Tibial nerve (tissue), 4 donors: Measurements from ENCODE around the gene RXFP1. TPM values are rescaled to one million over a fixed set of nuclear protein-coding genes. Genes with fewer than 3 reads are reported as not detected.

Source experiments
- DNase-seq, 2 donors: peaks; one replicate each; pipeline ENCODE4 v3.0.0-alpha.2; 2019; ENCODE audit warnings: low spot score in 2 of 2
- H3K27ac ChIP-seq, 4 donors: fragments of 200-600 bp; sonication (generic) in 3 of 4; one replicate each; pipeline ENCODE4 v1.5.1; 2017 to 2019; ENCODE audit warnings: mild to moderate bottlenecking in 1 of 4
- H3K27me3 ChIP-seq, 2 donors: fragments of 200-600 bp; sonication (generic) in 1 of 2; one replicate each; pipeline versions ENCODE4 v1.5.1 to v1.6.0; 2017 to 2019
- H3K36me3 ChIP-seq, 3 donors: fragments of 200-600 bp; sonication (generic); one replicate each; pipeline ENCODE4 v1.5.1; 2018 to 2019
- H3K4me1 ChIP-seq, 4 donors: fragments of 200-600 bp; sonication (generic) in 3 of 4; one replicate each; pipeline ENCODE4 v1.5.1; 2017 to 2019
- H3K4me3 ChIP-seq, 4 donors: fragments of 200-600 bp; sonication (generic) in 3 of 4; one replicate each; pipeline ENCODE4 v1.5.1; 2017 to 2019; ENCODE audit warnings: mild to moderate bottlenecking in 1 of 4, moderate library complexity in 1 of 4
- H3K9me3 ChIP-seq, 4 donors: fragments of 200-600 bp; sonication (generic) in 3 of 4; one replicate each; pipeline ENCODE4 v1.5.1; 2017 to 2019
- EP300 ChIP-seq, 2 donors: sonication (generic); formaldehyde crosslinking; IDR thresholded peaks; one replicate each; pipeline ENCODE4 v1.6.1; 2017; ENCODE audit warnings: antibody characterized with exemption in 2 of 2, mild to moderate bottlenecking in 1 of 2
- POLR2A ChIP-seq, 2 donors: fragments of 450-650 bp; IDR thresholded peaks; one replicate each; pipeline ENCODE4 v1.6.1; 2017; ENCODE audit warnings: antibody characterized with exemption in 2 of 2, mild to moderate bottlenecking in 2 of 2, moderate library complexity in 2 of 2
- WGBS, 2 donors: methylation state at CpG; one replicate each; pipeline ENCODE4 v1.1.5; 2018; 5-methylcytosine and 5-hydroxymethylcytosine counted together
- total RNA-seq, 4 donors: library from RNA; depleted of rRNA; stranded (reverse); fragments of >200 nt; gene quantifications; one replicate each; pipeline ENCODE4 v1.1.0, GENCODE V29; 2016
- TF ChIP-seq, protein P1 (sequence below), 5 experiments: fragments of 200-600 bp in 3 of 5; fragments of 450-650 bp in 2 of 5; sonication (generic) in 3 of 5; IDR thresholded peaks; one replicate each; pipeline ENCODE4 v1.5.1; 2016 to 2019; ENCODE audit warnings: antibody characterized with exemption in 5 of 5, mild to moderate bottlenecking in 3 of 5, moderate library complexity in 2 of 5

The RXFP1 gene
- not detected for total RNA-seq

GRCh38 chr4:158521484-158522088 is at the start of gene RXFP1:
TSS of gene RXFP1 (plus strand) at chr4:158521882. CDS start at chr4:158521977, 95 bp downstream.
- no peaks in the 10 kb centered on the region for H3K9me3 ChIP-seq
- no peak within 1 kb of the TSS for H3K27ac ChIP-seq
- H3K36me3 ChIP-seq, result no peaks in the 10 kb centered on the region
- H3K4me3 ChIP-seq, result no peak within 1 kb of the TSS
- no peak for DNase-seq
- no peaks in the 10 kb centered on the region for H3K4me1 ChIP-seq
- TF ChIP-seq POLR2A (IDR thresholded peaks at IDR 0.05), result no peak
- TF ChIP-seq, protein P1, sequence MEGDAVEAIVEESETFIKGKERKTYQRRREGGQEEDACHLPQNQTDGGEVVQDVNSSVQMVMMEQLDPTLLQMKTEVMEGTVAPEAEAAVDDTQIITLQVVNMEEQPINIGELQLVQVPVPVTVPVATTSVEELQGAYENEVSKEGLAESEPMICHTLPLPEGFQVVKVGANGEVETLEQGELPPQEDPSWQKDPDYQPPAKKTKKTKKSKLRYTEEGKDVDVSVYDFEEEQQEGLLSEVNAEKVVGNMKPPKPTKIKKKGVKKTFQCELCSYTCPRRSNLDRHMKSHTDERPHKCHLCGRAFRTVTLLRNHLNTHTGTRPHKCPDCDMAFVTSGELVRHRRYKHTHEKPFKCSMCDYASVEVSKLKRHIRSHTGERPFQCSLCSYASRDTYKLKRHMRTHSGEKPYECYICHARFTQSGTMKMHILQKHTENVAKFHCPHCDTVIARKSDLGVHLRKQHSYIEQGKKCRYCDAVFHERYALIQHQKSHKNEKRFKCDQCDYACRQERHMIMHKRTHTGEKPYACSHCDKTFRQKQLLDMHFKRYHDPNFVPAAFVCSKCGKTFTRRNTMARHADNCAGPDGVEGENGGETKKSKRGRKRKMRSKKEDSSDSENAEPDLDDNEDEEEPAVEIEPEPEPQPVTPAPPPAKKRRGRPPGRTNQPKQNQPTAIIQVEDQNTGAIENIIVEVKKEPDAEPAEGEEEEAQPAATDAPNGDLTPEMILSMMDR (IDR thresholded peaks at IDR 0.05), result no peak
- no peak for TF ChIP-seq EP300 (IDR thresholded peaks at IDR 0.05)
- H3K27me3 ChIP-seq, result no peaks in the 10 kb centered on the region
- 32 to 39% methylated on average over 11 of the region's 11 CpGs for WGBS, 2 donors

DNA sequence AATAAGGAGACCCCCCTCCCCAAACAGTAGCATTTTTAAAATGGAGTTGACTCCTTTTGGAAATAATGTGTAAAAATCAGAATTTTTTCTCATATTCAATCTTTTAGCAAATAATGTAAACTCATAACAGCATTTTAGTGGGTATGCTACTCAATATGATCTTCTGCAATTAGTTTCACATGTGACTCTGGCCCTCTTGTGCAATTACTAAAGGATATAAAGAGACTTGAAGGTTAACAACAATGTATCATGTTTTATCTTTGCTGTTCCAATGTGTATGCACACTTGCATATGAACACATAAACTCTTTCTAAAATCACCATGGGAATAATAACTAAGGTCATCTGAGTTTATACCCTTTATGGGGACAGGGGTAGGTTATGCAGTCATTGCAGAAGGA is 39.9 kb upstream of the RXFP1 start:
- Histone ChIP-seq H3K9me3 (no peaks in the 10 kb centered on the region), H3K4me1 (no peaks in the 10 kb centered on the region), H3K36me3 (no peaks in the 10 kb centered on the region), H3K27ac (no peak overlapping the region), H3K27me3 (no peaks in the 10 kb centered on the region), H3K4me3 (no peak overlapping the region)
- DNase-seq, result no peak
- TF ChIP-seq POLR2A (IDR thresholded peaks at IDR 0.05), result no peak
- TF ChIP-seq, protein P1 (IDR thresholded peaks at IDR 0.05), result no peak
- TF ChIP-seq EP300 (IDR thresholded peaks at IDR 0.05), result no peak

DNA sequence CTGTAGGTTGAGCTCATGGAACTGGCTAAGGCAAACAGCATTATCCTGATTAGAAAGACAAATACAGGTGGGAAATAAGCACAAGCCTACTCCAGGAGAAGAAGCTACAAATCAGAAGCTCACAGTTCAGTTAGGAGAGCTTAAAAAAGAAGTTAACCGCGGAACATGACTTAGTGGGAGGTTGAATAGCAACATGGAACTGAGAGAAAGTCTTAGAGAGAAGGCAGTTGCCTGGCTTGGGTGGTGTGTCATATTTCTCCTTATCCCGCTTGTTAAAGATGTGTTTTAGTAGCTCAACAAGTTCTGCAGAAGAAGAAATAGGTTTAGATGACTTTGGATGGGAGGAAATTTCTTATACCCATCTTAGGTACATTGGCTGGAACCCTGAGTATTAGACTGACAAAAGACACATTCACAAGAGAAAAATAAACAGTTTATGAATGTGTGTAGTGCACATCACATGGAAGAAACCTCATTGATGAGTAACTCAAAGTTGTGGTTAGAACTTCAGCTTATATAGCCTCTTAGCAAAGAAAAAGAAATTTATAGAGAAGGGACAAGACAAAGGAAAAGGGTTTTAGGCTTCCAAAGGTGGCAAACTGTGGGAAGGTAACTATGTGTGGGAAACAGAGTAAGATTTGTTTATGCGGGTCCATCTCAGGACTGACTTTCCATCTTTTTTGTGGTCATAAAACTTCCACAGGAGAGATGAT is 37.4 kb upstream of the RXFP1 start:
- WGBS, 2 donors, result 69 to 79% methylated on average over 4 of the region's 4 CpGs
- TF ChIP-seq POLR2A (IDR thresholded peaks at IDR 0.05), result no peak
- TF ChIP-seq, protein P1 (IDR thresholded peaks at IDR 0.05), result no peak
- TF ChIP-seq EP300 (IDR thresholded peaks at IDR 0.05), result no peak
- H3K4me3 ChIP-seq, result no peak overlapping the region
- no peaks in the 10 kb centered on the region for H3K36me3 ChIP-seq
- peaks cover 0 to 3% (median 0%) of the 10 kb centered on the region in 4 donors for H3K9me3 ChIP-seq
- H3K4me1 ChIP-seq, result no peaks in the 10 kb centered on the region
- no peak for DNase-seq
- H3K27me3 ChIP-seq, result no peaks in the 10 kb centered on the region
- no peak overlapping the region for H3K27ac ChIP-seq

GRCh38 chr4:158490629-158491028 is 31.1 kb upstream of the RXFP1 start:
- DNase-seq, result no peak
- Histone ChIP-seq H3K27me3 (no peaks in the 10 kb centered on the region), H3K4me3 (no peak overlapping the region), H3K27ac (no peak overlapping the region), H3K36me3 (no peaks in the 10 kb centered on the region), H3K4me1 (no peaks in the 10 kb centered on the region), H3K9me3 (peaks cover 0 to 3% (median 0%) of the 10 kb centered on the region in 4 donors)
- no peak for TF ChIP-seq EP300 (IDR thresholded peaks at IDR 0.05)
- TF ChIP-seq, protein P1 (IDR thresholded peaks at IDR 0.05), result no peak
- TF ChIP-seq POLR2A (IDR thresholded peaks at IDR 0.05), result no peak

DNA sequence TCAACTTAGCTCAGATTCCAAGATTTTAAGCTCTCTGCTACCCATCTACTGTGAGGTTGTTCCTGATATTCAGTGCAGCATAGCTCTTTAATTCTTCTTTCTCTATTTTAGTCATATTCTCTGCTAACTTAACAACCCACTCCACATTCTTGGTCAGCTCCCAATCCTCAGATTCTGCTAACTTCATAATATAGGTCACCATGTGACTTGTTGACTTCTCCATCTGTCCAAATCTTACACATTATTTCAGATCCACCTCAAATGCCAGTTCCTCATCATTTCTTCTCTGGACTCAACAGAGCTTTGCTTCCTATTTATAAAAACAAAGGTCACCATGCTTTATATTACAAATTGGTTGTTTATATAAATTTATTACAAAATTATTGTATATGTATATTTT is 29.3 kb upstream of the RXFP1 start:
- DNase-seq, result no peak
- no peak overlapping the region for H3K27ac ChIP-seq
- no peaks in the 10 kb centered on the region for H3K27me3 ChIP-seq
- no peak overlapping the region for H3K4me3 ChIP-seq
- TF ChIP-seq, protein P1 (IDR thresholded peaks at IDR 0.05), result no peak
- TF ChIP-seq POLR2A (IDR thresholded peaks at IDR 0.05) (no peak), EP300 (IDR thresholded peaks at IDR 0.05) (no peak)
- no peaks in the 10 kb centered on the region for H3K4me1 ChIP-seq
- H3K9me3 ChIP-seq, result peaks cover 0 to 3% (median 0%) of the 10 kb centered on the region in 4 donors
- no peaks in the 10 kb centered on the region for H3K36me3 ChIP-seq
